ENCODE measurements around the gene MEGF6.

GRCh38 chr1:3598051-3598491, 13.2 kb downstream of the MEGF6 start:
- TF ChIP-seq, protein P1, sequence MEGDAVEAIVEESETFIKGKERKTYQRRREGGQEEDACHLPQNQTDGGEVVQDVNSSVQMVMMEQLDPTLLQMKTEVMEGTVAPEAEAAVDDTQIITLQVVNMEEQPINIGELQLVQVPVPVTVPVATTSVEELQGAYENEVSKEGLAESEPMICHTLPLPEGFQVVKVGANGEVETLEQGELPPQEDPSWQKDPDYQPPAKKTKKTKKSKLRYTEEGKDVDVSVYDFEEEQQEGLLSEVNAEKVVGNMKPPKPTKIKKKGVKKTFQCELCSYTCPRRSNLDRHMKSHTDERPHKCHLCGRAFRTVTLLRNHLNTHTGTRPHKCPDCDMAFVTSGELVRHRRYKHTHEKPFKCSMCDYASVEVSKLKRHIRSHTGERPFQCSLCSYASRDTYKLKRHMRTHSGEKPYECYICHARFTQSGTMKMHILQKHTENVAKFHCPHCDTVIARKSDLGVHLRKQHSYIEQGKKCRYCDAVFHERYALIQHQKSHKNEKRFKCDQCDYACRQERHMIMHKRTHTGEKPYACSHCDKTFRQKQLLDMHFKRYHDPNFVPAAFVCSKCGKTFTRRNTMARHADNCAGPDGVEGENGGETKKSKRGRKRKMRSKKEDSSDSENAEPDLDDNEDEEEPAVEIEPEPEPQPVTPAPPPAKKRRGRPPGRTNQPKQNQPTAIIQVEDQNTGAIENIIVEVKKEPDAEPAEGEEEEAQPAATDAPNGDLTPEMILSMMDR (IDR thresholded peaks at IDR 0.05; ENCODE audit: low read depth, low read length): no peak
- no peak for TF ChIP-seq EZH2phosphoT487 (IDR thresholded peaks at IDR 0.05; ENCODE audit: low read depth)

All from OCI-LY3 (cell line).